IMR-90 (cell line): ENCODE data around the gene GHR.

Source experiments
- CEBPB ChIP-seq: IDR thresholded peaks from 2 replicates; pipeline ENCODE4 v1.6.1; 2012; ENCODE audit warnings: low read depth, low read length, improper control_type of control experiment
- CTCF ChIP-seq: conservative IDR thresholded peaks from 2 replicates; pipeline ENCODE4 v1.5.1; 2012; ENCODE audit warnings: mild to moderate bottlenecking, low read depth, low read length, improper control_type of control experiment
- MAFK ChIP-seq: IDR thresholded peaks from 2 replicates; pipeline ENCODE4 v1.6.1; 2012; ENCODE audit warnings: low read depth, low read length, improper control_type of control experiment
- MXI1 ChIP-seq: IDR thresholded peaks from 2 replicates; pipeline ENCODE4 v1.6.1; 2012; ENCODE audit warnings: low read depth, mild to moderate bottlenecking, low read length, moderate library complexity, borderline replicate concordance
- NFE2L2 ChIP-seq: fragments of 150-350 bp; IDR thresholded peaks from 2 replicates; pipeline ENCODE4 v1.6.1; 2016; ENCODE audit warnings: low read depth, mild to moderate bottlenecking, low read length
- POLR2A ChIP-seq: IDR thresholded peaks from 2 replicates; pipeline ENCODE4 v1.6.1; 2012; ENCODE audit warnings: mild to moderate bottlenecking, low read depth, low read length
- RAD21 ChIP-seq: IDR thresholded peaks from 2 replicates; pipeline ENCODE4 v1.6.1; 2012; ENCODE audit warnings: low read length, improper control_type of control experiment
- SMC3 ChIP-seq: fragments of 150-350 bp; IDR thresholded peaks from 2 replicates; pipeline ENCODE4 v1.6.1; 2016; ENCODE audit warnings: low read depth, mild to moderate bottlenecking, antibody characterized with exemption, low read length, moderate library complexity

GRCh38 chr5:42611437-42611836 is 188.2 kb downstream of the GHR start:
- TF ChIP-seq SMC3 (no peak), CTCF (no peak), POLR2A (no peak), MAFK (no peak), CEBPB (no peak), NFE2L2 (no peak), MXI1 (no peak), RAD21 (no peak)
